ENCODE measurements around the gene DNM1.

DNA sequence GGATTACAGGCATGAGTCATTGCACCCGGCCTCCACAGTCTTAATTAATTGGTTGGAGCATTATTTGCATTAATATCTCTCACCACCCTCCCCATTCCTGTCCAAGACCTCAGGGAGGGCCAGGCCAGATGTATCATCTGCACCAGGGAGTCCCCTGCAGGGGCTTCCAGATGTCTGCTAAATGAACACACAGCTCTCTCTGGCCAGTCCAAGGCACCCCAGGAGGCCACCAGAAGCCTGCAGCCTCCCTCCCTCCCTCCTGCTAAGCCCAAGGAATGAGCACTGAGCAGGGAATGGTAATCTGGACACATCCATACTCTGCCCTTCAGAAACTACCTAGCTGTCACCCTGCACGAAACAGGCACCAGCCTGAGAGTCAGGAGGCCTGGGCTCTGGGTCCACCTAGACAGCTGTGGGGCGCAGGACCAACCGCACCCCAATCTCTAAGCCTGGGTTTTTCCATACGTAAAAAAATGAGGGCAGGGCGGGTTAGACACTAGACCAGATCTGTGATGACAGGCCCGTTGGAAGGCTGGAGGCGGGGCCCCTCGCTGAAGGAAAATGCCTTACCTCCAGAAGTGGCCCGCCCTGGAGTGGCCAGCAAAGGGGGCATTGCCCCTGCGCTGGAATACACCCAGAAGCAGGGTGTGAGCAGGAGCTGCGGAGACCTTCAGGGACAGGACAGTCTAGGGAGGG, 20.1 kb upstream of the DNM1 start:
- TF ChIP-seq, protein P1, sequence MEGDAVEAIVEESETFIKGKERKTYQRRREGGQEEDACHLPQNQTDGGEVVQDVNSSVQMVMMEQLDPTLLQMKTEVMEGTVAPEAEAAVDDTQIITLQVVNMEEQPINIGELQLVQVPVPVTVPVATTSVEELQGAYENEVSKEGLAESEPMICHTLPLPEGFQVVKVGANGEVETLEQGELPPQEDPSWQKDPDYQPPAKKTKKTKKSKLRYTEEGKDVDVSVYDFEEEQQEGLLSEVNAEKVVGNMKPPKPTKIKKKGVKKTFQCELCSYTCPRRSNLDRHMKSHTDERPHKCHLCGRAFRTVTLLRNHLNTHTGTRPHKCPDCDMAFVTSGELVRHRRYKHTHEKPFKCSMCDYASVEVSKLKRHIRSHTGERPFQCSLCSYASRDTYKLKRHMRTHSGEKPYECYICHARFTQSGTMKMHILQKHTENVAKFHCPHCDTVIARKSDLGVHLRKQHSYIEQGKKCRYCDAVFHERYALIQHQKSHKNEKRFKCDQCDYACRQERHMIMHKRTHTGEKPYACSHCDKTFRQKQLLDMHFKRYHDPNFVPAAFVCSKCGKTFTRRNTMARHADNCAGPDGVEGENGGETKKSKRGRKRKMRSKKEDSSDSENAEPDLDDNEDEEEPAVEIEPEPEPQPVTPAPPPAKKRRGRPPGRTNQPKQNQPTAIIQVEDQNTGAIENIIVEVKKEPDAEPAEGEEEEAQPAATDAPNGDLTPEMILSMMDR (IDR thresholded peaks at IDR 0.05; ENCODE audit: insufficient read depth, low read length) = no peak
- TF ChIP-seq, protein P2, sequence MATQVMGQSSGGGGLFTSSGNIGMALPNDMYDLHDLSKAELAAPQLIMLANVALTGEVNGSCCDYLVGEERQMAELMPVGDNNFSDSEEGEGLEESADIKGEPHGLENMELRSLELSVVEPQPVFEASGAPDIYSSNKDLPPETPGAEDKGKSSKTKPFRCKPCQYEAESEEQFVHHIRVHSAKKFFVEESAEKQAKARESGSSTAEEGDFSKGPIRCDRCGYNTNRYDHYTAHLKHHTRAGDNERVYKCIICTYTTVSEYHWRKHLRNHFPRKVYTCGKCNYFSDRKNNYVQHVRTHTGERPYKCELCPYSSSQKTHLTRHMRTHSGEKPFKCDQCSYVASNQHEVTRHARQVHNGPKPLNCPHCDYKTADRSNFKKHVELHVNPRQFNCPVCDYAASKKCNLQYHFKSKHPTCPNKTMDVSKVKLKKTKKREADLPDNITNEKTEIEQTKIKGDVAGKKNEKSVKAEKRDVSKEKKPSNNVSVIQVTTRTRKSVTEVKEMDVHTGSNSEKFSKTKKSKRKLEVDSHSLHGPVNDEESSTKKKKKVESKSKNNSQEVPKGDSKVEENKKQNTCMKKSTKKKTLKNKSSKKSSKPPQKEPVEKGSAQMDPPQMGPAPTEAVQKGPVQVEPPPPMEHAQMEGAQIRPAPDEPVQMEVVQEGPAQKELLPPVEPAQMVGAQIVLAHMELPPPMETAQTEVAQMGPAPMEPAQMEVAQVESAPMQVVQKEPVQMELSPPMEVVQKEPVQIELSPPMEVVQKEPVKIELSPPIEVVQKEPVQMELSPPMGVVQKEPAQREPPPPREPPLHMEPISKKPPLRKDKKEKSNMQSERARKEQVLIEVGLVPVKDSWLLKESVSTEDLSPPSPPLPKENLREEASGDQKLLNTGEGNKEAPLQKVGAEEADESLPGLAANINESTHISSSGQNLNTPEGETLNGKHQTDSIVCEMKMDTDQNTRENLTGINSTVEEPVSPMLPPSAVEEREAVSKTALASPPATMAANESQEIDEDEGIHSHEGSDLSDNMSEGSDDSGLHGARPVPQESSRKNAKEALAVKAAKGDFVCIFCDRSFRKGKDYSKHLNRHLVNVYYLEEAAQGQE (IDR thresholded peaks at IDR 0.05; ENCODE audit: insufficient replicate concordance, low read depth) = no peak
- TF ChIP-seq POLR2AphosphoS5 (IDR thresholded peaks at IDR 0.05; ENCODE audit: low read depth) (no peak), SPI1 (IDR thresholded peaks at IDR 0.05; ENCODE audit: borderline replicate concordance, low read depth) (no peak), GABPA (IDR thresholded peaks at IDR 0.05; ENCODE audit: low read depth) (no peak)
